ENCODE measurements around the gene CDK5.

DNA sequence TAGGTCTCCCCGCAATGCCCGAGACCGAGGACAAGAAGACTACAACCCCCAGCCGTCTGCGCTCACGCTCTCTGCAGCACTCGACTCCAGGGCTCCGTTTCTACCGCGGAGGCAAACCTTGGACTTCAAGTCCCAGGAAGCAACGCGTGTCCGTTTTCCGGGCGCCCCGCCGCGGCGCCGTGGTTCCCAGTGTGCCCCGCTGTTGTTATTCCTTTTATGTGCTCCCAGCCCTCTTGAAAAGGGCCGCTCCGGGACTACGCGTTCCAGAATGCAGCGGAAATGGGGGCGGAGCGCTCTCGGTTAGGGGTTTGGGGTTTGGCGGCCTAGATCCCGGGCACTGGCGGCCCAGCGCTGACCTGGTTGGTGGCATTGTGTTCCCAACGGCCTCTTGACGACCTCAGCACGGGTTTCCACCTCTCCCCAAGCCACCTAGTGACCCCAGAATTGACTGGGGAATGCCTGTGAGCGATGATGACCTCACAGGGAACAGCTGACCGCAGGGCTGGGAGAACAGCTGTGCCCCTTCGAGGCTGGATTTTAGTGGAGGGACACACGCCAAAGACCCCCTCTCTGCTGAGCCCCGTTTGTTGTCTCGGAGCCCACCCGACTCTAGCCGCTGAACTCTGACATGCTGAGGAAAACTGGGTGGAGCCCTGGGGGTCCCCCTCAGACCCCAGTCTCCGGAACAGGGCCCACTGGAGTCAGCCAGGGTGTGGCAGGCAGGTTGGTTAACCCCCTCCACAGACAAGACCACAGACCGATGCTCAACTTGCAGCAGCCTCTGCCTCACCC lies 488 bp upstream of the CDK5 start:
- TF ChIP-seq, protein P1, sequence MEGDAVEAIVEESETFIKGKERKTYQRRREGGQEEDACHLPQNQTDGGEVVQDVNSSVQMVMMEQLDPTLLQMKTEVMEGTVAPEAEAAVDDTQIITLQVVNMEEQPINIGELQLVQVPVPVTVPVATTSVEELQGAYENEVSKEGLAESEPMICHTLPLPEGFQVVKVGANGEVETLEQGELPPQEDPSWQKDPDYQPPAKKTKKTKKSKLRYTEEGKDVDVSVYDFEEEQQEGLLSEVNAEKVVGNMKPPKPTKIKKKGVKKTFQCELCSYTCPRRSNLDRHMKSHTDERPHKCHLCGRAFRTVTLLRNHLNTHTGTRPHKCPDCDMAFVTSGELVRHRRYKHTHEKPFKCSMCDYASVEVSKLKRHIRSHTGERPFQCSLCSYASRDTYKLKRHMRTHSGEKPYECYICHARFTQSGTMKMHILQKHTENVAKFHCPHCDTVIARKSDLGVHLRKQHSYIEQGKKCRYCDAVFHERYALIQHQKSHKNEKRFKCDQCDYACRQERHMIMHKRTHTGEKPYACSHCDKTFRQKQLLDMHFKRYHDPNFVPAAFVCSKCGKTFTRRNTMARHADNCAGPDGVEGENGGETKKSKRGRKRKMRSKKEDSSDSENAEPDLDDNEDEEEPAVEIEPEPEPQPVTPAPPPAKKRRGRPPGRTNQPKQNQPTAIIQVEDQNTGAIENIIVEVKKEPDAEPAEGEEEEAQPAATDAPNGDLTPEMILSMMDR (IDR thresholded peaks at IDR 0.05; ENCODE audit: poor library complexity, severe bottlenecking): peak; percentile 32
- TF ChIP-seq RAD21 (conservative IDR thresholded peaks at IDR 0.05) (no peak), EZH2 (IDR thresholded peaks at IDR 0.05; ENCODE audit: borderline replicate concordance, insufficient read depth, low read length, poor library complexity, severe bottlenecking) (no peak), POLR2AphosphoS5 (IDR thresholded peaks at IDR 0.05) (peak; percentile 61), EP300 (conservative IDR thresholded peaks at IDR 0.05; ENCODE audit: poor library complexity, severe bottlenecking) (peak; percentile 31), REST (IDR thresholded peaks at IDR 0.05; ENCODE audit: borderline replicate concordance) (no peak), SMC3 (conservative IDR thresholded peaks at IDR 0.05; ENCODE audit: poor library complexity) (no peak), MXI1 (conservative IDR thresholded peaks at IDR 0.05; ENCODE audit: poor library complexity, severe bottlenecking) (peak; percentile 78)
